Activated CD4-positive, alpha-beta T cell treated with anti-CD3 and anti-CD28 coated beads, Interleukin-2, amount 50 U/mL, for 16 hours (primary cell): ENCODE measurements around the gene CRKL.

Experiments used
- DNase-seq: peaks from one replicate; pipeline ENCODE4 v3.0.0-alpha.2; 2020

CRKL gene

GRCh38 chr22:20953342-20953608, 36.1 kb downstream of the CRKL start:
- no peak for DNase-seq

DNA sequence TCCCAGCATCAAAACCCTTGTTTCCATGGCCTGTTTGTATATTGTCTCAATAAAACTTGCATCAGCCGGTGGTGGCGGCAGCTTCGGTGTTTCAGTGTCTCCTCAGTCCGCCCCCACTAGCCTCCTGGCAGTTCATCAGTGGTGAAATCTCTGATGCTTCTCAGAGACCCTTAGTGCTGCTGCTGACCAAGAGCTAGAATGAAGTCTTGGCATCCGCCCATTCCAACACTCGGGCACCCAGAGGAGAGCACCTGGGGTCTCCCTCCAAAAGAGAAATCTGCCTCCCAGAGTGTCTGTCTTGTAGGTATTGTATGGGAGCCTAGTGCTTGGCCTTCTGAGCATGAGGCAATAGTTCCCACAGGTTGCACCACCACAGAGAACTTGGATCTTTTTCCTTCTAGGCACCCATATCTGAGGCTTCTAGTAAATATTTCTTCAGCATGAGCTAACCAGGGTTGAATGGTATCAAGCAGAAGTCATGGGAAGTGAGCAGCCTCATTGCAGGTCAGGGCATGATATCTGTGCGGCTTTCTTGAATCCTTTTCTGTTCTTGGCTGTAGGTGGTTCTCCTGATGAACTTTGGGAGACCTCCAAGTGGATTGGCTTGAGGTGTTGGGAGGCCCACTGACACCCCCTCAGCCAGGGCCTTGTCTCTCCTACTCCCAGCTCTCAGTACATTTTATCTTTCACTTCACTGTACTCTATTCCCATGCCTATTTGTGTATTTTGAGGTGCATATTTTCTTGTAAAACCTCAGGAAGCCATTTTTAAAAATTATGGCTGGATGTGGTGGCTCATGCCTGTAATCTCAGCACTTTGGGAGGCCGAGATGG, 36.7 kb downstream of the CRKL start:
- DNase-seq = no peak

GRCh38 chr22:20955548-20955947, 38.3 kb downstream of the CRKL start:
- DNase-seq = no peak

- no peak for DNase-seq
Measured at GRCh38 chr22:20956258-20957101, 39.3 kb downstream of the CRKL start.

- DNase-seq = no peak
Measured at GRCh38 chr22:20957102-20957682, 40.0 kb downstream of the CRKL start.

- no peak for DNase-seq
Measured at GRCh38 chr22:20957683-20958431, 40.6 kb downstream of the CRKL start.

- DNase-seq = no peak
Measured at GRCh38 chr22:20959578-20960461, 42.6 kb downstream of the CRKL start.

GRCh38 chr22:20960609-20961008, 43.4 kb downstream of the CRKL start:
- no peak for DNase-seq

- DNase-seq = no peak
Measured at GRCh38 chr22:20962491-20962945, 45.3 kb downstream of the CRKL start.

DNA sequence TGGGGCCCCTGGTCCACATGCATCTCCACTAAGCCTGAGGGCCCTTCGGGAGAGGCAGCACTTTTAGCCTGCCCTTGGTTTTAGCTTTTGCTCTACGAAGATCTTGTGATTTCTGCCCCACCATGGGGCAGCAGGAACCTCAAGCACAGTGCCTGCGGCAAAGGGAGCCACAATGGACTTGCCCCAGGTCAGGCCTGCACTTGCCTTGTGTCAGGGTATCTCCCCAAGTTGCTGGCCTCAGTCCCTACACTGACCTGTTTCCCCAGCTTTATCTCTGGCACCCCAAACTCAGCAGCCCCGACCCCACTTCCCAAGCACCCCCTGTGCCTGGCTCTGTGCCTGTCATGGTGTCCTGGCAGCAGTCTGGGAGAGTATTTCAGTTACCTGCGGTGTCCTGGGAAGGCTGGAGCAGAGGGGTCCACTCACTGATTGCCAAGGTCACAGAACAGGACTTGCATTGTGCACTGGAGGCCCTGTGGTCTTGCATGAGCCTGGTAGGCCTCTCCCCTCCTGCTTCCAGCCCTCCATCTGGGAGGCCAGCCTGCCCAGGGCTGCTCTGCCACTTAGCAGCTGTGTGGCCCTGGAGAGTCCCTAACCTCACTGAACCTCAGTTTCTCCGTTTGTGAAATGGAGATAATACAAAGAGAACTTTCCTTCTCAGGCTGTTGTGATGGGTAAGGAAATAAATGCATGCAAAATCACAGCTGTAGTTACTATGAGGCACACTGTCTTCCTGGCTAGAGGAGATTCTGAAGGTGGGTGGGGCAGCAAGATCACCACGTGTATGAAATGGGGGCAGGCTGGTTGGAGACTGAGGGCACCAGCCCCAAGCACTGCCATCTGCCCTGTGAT, 46.2 kb downstream of the CRKL start:
- DNase-seq = no peak

GRCh38 chr22:20964090-20964798, 47.0 kb downstream of the CRKL start:
- no peak for DNase-seq

- DNase-seq = no peak
Measured at GRCh38 chr22:20964799-20965103, 47.5 kb downstream of the CRKL start.

- DNase-seq = no peak
Measured at GRCh38 chr22:20965104-20965887, 48.1 kb downstream of the CRKL start.

- no peak for DNase-seq
Measured at GRCh38 chr22:20965888-20966855, 49.0 kb downstream of the CRKL start.

DNA sequence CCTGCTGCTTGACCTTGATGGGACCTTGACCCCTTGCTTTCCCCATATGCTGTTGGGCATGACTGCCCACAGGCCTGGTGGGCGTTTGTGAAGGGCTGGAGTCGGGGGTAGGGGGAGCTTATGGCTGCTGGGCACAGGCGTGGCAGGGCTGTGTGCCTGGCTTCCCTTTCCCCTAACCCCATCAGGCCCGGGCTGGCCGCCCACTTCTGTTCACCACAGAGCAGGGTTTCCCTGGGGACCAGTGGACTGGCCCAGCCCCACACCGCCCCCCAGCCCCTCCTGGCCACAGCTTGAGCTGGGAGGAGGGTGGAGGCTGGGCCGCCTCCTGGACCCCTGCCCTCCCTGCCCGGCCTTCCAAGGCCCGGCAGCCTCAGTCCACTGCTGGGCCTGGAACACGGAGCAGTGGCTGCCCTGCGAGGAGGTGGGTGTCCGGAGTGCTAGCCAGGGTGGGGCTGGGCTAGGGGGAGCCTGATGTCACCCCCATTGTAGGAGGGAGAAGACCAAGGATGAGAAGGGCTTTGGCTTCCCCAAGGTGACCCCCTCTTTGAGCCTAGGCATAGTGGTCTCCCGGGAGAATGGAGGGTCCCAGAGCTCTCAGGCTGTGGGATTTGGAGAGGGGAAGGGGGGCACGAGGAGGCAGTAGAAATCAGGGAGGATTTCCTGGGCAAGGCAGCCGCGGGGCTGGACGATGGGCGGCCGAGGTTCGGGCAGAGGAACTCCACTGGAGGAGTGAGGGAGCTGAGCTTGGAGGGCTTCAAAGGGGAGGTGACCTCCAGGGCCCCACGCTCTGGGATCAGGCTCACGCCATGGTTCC, 49.9 kb downstream of the CRKL start, which contains the start of gene AIFM3:
TSS of gene AIFM3 (plus strand) at position 373 of the 814 bp plus-strand sequence. CDS start 690 bp downstream, outside the sequence.
- DNase-seq = no peak

GRCh38 chr22:20967697-20968211, 50.5 kb downstream of the CRKL start:
- no peak for DNase-seq
